HG02970 (cell line): ENCODE data around the gene ATP9A.
"Not testable (repeated sequence)": the region's sequence is repeated elsewhere in the genome, so short reads cannot be mapped to it uniquely, and the experiment has no call there.

Experiments used
- ATAC-seq: cut with Tn5 transposase; IDR thresholded peaks from one replicate; pipeline ENCODE4 v1.9.1; 2021; ENCODE audit warnings: mild to moderate bottlenecking, moderate library complexity, moderate number of reproducible peaks; ENCODE audit not compliant: unreplicated experiment, low FRiP score

ATP9A gene

GRCh38 chr20:51586005-51586440, 182.2 kb downstream of the ATP9A start:
- ATAC-seq: no peak

GRCh38 chr20:51585148-51585547, 183.0 kb downstream of the ATP9A start:
- ATAC-seq: no peak

- no peak for ATAC-seq
These were observed 183.5 kb downstream of the ATP9A start for GRCh38 chr20:51584737-51585136.

GRCh38 chr20:51584116-51584515, 184.1 kb downstream of the ATP9A start:
- no peak for ATAC-seq

- ATAC-seq: no peak
These were observed 184.7 kb downstream of the ATP9A start for GRCh38 chr20:51583499-51583898.

GRCh38 chr20:51583073-51583472, 185.1 kb downstream of the ATP9A start:
- no peak for ATAC-seq

- ATAC-seq: no peak
These were observed 186.6 kb downstream of the ATP9A start for GRCh38 chr20:51581571-51581970.

GRCh38 chr20:51579137-51579536, 189.1 kb downstream of the ATP9A start:
- no peak for ATAC-seq

- ATAC-seq: no peak
These were observed 190.1 kb downstream of the ATP9A start for GRCh38 chr20:51578145-51578459.

GRCh38 chr20:51577432-51578144, 190.6 kb downstream of the ATP9A start:
- ATAC-seq: no peak

- no peak for ATAC-seq
These were observed 192.7 kb downstream of the ATP9A start for GRCh38 chr20:51575486-51575885.

- no peak for ATAC-seq
These were observed 193.7 kb downstream of the ATP9A start for GRCh38 chr20:51574248-51575033.

GRCh38 chr20:51573576-51574243, 194.5 kb downstream of the ATP9A start:
- ATAC-seq: no peak

GRCh38 chr20:51571460-51571794, 196.8 kb downstream of the ATP9A start:
- ATAC-seq: no peak

- no peak for ATAC-seq
These were observed 197.3 kb downstream of the ATP9A start for GRCh38 chr20:51570739-51571459.

- no peak for ATAC-seq
These were observed 198.1 kb downstream of the ATP9A start for GRCh38 chr20:51569815-51570738.

- not testable (repeated sequence) for ATAC-seq
These were observed 199.7 kb downstream of the ATP9A start for GRCh38 chr20:51568533-51568932.

- ATAC-seq: no peak
These were observed 200.6 kb downstream of the ATP9A start for GRCh38 chr20:51567622-51568021.

- ATAC-seq: no peak
These were observed 201.6 kb downstream of the ATP9A start for GRCh38 chr20:51566594-51566993.
